ENCODE measurements around the gene NPIPA3.
A peak's percentile ranks its signal among the peaks of the same experiment; 100 is the strongest.
"Not testable (repeated sequence)": the region's sequence is repeated elsewhere in the genome, so short reads cannot be mapped to it uniquely, and the experiment has no call there.

Gene NPIPA3

DNA sequence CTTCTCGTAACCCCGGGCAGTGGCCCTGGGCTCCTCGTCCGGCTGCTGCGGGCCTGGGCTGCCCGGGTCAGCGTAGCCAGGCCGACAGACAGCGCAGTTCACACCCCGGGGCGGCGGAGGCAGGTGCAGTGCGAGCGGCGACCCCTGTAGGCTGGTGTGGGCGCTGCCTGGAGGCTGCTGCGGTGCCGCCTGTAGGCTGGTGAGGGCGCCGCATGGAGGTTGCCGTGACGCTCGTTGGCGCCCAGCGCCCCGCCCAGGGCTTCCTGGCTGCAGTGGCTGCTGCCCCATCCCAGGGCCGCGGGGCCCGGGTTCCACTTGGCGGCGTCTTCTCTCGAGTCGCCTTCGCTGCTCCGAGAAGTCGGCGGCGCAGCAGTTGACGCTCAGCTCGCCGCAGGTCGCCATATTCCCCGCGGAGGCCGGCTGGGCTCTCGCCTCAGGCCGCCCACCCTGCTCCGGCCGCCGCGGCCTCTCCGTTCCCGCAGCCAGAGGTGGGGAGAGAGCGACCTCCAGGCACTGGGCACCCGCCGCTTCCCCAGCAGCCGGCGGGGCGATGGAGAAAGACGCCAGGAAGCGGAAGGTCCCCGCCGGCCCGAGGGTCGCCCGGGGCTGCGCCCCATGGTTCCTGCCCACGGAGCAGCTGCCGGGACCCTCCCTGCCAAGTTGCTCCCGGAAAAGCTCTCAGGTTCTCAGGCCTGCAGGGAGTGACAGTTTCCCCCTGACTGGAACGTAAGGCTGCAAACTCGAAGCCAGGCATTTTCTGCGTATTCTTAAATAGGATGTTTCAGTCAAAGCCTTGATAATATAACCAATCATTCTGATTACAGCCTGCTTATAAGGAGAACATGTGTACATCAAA, at the start of gene NPIPA3:
Gene NPIPA3 (plus strand): TSS at position 256 of the 856 bp plus-strand sequence. CDS start 5,533 bp downstream, outside the sequence.
- DNase-seq = not testable (repeated sequence)

DNA sequence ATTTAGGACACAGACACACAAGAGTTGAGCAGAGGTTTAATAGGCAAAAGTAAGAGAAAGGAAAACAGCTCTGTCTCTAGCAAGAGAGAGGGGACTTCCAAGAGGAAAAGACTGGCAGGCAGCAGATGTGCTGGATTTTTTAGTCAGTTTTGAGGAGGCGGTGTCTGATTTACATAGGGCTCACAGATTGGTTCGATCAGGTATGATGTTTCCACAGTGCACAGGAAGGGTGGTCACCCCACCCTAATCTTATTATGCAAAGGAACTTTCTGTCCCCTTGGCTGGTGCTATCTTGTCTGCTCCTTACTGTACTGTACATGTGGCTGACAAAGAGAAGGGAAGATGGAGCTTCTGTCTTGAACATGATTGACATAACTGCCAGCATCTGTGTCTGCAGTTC, 45.1 kb upstream of the NPIPA3 start:
- DNase-seq = no peak

DNA sequence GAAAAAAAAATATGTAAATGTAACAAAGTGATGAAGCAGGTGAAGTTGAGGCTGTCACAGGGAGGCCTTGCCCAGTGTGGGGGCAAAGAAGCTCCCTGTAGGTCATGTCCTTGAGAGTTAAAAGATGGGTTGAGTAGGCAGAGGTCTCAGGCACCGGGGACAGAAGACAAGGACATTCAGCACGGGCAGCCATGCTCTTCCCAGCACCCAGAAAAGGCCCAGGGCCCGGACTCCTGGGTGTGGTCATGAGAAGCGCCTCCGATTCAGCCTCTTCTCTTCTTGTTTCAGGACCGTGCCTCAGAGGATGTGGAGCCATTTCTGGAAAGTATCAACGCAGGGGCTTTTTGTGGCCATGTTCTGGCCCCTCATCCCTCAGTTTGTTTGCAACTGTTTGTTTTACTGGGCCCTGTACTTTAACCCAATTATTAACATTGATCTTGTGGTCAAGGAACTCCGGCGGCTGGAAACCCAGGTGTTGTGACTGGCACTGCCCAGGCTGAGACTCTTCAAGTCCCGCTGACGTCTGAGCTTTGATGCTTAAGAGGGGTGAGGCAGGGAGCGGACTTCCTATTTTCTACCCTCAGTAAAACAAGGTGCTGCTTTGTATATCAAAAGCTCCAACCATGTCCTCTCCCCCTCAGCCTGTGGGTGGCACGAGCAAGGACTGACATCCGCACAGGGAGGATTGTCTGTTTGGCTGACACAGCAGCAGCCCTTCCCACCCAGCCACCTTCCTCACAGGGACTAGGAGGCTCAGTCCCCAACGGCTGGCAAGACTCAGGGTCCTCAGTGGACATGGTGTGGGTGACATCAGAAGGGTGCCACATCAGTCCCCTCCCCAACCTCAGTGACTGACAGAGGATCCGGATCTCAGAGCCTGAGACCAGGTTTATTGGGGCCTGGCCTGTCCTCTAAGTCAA, 35.6 kb upstream of the NPIPA3 start:
- no peak for DNase-seq

DNA sequence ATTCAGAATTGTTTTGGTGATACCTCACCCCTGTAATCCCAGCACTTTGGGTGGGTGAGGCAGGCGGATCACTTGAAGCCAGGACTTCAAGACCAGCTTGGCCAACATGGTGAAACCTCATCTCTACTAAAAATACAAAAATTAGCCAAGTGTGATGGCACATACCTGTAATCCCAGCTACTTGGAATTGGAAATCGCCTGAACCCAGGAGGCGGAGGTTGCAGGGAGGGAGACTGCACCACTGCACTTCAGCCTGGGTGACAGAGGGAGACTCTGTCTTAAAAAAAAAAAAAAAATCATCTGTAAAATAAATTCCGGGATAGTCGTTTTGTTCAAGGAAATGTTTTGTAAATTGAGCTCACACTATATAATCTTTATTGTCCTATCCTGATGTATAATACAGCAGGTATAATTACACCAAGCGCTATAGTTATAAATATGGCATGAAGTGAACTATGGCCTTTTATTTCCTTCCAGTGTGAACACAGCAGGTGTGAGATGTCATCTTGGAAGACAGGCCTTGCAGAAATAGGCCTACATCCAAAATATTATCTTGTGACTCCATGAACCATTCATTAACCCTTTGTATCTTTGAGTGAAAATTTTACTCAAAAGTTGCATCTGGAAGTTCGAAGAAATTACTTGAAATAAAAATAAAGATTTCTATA, 34.5 kb upstream of the NPIPA3 start:
- DNase-seq = no peak

DNA sequence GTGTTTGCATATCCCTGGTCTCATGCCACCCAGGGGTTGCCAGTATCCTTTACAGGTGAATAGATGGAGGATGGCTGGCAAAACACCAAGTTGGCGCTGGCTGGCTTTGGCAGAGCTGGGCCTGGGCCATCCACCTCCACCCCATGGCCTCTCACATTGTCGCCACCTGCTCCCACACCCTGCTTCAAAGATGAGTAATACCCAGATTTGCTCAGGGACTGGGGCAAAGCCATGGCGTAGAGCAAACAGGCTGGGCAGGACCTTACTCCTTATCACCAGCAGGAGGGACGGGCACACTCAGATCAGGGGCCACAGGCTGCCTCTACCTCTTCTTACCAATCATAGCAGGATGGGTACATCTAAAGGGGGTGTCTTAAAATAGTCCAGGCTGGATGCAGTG, 33.4 kb upstream of the NPIPA3 start:
- no peak for DNase-seq

DNA sequence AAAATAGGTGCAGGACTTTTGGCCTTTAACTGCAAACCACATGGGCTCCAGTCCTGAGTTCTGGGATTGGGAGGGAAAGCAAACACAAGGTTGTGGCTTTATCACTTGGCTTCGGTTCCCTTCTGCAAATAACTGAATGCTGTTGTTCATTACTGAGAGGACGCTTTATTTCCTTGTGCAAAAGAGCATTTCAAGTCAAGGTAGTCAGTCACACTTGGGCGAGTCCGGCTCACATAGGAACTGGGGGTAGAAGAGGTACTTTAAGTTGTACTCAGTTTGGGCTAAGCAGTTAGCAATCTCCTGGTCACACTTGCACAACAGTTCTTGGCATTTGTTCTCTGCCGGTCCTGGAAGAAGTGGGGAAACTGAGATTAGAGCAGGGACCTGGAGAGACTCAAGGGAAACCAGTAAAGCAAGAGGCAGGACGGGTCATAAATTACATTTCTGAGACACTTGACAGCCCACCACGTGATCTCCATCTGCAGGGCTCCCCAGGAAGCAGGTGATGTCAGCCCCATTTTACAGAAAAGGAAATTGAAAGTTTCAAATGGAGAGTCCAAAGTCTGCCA, 30.7 kb upstream of the NPIPA3 start:
- DNase-seq = peak; percentile 7

DNA sequence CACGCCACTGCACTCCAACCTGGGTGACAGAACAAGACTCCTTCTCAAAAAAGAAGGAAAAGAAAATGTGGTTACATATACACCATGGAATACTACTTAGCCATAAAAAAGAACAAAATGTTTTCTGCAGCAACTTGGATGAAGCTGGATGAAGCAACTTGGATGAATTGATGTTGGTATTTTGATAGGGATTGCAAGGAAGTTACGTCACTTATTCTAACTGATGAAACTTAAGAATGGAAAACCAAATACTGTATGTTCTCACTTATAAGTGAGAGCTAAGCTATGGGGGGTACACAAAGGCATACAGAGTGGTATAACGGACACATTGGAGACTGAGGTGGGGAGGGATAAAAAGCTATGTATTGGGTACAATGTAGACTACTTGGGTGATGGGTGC, 26.6 kb upstream of the NPIPA3 start:
- DNase-seq = no peak

DNA sequence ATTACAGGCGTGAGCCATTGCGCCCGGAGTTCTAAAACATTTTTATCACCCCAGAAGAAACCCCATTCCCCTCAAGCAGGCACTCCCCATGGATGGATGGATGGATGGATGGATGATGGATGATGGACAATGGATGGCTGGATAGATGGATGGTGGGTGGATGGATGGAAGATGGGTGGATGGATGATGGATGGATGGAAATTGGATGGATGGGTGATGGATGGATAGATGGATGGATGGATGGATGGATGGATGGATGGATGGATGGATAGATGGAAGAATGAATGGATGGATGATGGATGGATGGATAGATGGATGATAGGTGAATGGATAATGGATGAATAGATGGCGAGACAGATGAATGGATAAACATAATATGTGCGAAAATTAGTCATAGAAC, 25.6 kb upstream of the NPIPA3 start:
- DNase-seq = no peak

DNA sequence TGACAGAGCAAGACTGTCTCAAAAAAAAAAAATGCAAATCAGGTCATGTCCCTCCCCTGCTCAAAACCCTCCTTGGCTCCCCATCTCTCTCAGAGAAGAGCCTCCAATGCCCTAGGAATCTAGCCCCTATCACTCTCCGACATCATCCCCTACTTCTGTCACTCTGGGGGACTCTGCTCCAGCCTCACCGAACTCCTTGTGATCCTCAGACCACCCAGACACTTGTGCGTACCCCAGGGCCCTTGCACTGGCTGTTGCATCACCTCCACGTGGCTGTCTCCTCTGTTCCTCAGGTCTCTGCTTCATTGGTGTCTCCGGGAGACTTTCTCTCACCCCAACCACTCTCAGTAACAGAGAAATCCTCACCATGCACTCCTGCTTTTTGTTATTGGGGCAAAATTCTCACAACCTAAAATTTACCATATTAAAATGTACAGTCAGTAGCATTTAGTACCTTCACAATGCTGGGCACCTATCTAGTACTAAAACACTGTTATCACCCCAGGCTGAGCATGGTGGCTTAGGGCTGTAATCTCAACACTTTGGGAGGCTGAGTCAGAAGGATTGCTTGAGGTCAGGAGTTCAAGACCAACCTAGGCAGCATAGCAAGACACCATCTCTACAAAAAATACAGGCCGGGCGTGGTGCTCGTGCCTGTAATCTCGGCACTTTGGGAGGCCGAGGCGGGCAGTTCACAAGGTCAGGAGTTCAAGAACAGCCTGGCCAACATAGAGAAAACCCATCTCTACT, 24.3 kb upstream of the NPIPA3 start:
- DNase-seq = no peak

DNA sequence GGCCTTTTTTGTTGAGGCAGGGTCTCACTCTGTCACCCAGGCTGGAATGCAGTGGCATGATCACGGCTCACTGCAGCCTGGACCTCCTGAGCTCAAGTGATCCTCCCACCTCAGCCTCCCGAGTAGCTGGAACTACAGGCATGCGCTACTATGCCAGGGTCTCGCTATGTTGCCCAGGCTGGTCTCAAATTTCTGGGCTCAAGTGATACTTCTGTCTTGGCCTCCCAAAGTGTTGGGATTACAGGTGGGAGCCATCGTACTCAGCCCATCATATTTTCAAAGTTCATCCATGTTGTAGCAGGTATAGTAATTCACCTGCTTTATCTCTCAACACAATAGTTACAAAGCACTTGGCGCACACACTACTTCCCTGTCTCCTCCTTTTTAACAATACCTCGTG, 22.8 kb upstream of the NPIPA3 start:
- DNase-seq = not testable (repeated sequence)

DNA sequence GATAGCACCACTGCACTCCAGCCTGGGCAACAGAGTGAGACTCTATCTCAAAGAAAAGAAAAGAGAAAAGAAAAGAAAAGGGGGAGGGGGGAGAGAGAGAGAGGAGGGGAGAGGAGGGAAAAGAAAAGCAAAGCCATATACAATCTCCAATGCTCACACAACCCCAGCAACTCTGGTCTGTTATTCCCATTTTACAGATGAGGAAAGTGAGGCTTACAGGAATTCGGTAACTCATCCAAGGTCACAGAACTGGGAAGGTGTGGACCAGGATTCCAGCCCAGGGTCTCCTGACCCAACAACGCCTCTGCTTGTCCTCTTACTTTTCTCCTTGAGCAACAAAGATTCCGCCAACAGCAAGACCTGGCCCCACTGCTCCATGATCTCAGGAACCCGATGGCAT, 22.1 kb upstream of the NPIPA3 start:
- DNase-seq = no peak

DNA sequence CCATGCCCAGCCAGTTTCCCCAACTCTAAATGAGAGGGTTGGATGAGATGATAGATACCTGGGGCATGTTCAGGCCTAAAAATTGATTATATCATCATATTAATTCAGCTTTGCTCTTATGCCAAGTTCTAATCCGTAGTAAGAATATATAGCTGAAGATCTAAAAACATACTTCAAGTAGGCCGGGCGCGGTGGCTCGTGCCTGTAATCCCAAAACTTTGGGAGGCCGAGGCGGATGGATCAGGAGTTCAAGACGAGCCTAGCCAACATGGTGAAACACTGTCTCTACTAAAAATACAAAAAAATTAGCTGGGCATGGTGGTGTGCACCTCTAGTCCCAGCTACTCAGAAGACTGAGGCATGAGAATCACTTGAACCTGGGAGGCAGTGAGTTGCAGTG, 21.1 kb upstream of the NPIPA3 start:
- no peak for DNase-seq

DNA sequence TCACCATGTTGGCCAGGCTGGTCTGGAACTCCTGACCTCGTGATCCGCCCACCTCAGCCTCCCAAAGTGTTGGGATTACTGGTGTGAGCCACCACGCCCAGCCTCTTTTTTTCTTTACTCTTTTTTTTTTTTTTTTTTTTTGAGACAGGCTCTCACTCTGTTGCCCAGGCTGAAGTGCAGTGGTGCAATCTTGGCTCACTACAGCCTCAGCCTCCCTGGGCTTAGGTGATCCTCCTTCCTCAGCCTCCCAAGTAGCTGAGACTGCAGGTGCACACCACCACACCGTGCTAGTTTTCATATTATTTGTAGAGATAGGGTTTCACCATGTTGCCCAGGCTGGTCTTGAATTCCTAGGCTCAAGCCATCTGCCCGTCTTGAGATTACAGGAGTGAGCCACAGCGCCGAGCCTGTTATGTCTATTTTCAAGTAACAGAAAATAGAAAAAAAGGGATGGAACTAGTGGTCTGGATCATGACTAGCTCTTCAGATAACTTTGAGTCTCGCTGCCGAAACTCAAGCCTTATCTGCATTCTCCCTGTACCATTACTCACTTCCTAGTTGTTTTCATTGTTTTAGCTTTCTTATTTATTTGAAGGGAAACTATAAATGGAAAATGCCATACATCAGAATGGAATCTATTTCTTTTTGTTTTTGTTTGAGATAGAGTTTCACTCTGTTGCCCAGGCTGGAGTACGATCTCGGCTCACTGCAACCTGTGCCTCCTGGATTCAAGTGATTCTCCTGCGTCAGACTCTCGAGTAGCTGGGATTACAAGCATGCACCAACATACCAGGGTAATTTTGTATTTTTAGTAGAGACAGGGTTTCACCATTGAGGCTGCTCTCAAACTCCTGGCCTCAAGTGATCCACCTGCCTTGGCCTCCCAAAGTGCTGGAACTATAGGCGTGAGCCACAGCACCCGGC, 17.1 kb upstream of the NPIPA3 start:
- DNase-seq = peak; percentile 2

DNA sequence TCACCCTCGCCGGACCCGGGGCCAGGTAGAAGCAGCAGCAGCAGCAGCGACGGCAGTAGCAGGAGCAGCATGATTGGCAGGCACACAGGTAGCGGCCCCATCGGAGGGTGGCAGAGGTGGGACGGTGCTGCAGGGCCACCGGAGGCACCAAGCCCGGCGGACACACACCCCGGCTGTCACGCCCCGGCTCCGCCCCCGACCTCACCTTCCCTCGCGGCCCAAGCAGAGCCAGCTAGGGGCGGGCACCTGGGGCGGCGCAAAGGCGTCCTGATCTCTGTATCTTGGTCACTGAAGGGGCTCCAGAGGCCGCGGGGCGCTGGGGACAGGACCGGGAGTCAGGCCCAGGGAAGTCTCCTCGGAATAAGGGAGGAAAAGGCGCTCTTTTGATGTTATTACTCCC, 9.1 kb upstream of the NPIPA3 start, which contains the start of gene PLA2G10:
Gene PLA2G10 (minus strand): TSS at position 180 of the 400 bp plus-strand sequence. CDS start 79 bp downstream, at position 101.
- not testable (repeated sequence) for DNase-seq

DNA sequence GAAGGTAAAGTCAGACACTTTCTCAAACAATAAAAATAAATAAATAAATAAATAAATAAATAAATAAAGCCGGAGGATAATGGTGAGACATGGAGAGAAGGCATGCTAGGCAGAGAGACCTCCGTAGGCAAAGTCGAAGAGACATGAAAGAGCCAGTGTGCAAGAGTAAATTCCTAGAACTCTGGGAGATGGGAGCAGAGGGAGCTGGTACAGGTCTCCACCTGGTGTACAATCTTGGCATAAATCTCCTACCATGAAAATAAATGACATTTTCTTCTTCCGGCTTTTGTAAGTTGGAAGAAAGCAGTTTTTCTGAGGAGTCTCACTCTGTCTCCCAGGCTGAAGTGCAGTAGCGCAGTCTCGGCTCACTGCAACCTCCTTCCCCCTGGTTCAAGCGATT, 1.4 kb upstream of the NPIPA3 start:
- DNase-seq = not testable (repeated sequence)

DNA sequence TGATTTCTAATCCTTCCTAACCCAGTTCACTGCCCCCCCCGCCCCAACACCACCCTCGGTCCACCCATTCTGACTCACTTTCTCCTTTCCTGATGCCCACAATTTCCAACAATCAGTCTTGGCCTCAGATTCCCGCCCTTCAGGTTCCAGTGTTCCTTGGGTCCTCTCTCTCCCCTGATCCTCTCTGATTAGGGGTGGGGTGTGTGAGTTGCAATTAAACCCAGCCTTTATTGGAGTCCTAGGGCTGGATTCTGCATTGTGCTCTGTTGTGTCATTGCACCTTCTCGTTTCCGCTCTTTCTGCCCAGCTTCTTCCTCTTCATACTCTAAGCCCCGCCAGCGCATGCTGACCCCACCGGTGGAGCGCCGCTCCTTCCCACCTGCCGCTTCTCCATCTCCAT, 539 bp upstream of the NPIPA3 start:
- not testable (repeated sequence) for DNase-seq

DNA sequence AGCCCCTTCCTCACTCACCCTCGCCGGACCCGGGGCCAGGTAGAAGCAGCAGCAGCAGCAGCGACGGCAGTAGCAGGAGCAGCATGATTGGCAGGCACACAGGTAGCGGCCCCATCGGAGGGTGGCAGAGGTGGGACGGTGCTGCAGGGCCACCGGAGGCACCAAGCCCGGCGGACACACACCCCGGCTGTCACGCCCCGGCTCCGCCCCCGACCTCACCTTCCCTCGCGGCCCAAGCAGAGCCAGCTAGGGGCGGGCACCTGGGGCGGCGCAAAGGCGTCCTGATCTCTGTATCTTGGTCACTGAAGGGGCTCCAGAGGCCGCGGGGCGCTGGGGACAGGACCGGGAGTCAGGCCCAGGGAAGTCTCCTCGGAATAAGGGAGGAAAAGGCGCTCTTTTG, 30.0 kb downstream of the NPIPA3 start:
- DNase-seq = not testable (repeated sequence)

DNA sequence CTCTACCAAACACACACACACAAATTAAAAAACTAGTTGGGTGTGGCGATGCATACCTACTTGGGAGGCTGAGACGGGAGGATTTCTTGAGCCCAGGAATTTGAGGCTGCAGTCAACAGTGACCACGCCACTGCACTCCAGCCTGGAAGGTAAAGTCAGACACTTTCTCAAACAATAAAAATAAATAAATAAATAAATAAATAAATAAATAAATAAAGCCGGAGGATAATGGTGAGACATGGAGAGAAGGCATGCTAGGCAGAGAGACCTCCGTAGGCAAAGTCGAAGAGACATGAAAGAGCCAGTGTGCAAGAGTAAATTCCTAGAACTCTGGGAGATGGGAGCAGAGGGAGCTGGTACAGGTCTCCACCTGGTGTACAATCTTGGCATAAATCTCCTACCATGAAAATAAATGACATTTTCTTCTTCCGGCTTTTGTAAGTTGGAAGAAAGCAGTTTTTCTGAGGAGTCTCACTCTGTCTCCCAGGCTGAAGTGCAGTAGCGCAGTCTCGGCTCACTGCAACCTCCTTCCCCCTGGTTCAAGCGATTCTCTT, 37.7 kb downstream of the NPIPA3 start:
- not testable (repeated sequence) for DNase-seq

DNA sequence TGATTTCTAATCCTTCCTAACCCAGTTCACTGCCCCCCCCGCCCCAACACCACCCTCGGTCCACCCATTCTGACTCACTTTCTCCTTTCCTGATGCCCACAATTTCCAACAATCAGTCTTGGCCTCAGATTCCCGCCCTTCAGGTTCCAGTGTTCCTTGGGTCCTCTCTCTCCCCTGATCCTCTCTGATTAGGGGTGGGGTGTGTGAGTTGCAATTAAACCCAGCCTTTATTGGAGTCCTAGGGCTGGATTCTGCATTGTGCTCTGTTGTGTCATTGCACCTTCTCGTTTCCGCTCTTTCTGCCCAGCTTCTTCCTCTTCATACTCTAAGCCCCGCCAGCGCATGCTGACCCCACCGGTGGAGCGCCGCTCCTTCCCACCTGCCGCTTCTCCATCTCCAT, 38.6 kb downstream of the NPIPA3 start:
- not testable (repeated sequence) for DNase-seq

All from kidney glomerular epithelial cell (primary cell).